ENCODE results near the gene GALNT18. TPM values are rescaled to one million over a fixed set of nuclear protein-coding genes. Genes with fewer than 3 reads are reported as not detected.

The GALNT18 gene
- total RNA-seq, 1 donor from 2014 or later, result 22.1 TPM

DNA sequence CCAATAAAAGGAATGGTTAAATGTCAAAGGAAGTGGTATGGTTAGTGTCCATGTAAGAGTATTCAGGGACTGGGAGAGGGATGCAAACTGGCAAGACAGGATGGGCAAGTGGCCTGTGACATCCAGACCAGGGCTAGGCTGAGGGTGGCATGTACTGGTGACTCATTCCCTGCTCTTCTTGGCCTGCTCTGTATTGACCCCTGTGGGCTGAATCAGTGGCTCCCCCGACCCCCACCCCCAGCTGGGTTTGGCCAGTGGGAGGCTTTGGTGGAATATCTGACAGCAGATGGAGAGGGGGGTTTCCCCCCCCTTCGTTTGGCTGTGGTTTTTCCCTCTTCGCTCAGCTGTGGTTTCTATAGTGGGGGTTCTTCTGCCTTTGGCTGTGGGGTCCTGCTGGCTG lies 356.5 kb downstream of the GALNT18 start:
- no peaks in the 10 kb centered on the region for H3K9me3 ChIP-seq
- no peak overlapping the region for H3K4me3 ChIP-seq
- TF ChIP-seq POLR2A (IDR thresholded peaks at IDR 0.05), result no peak
- DNase-seq (ENCODE audit: extremely low spot score in 2 of 2), result no peak
- no peaks in the 10 kb centered on the region for H3K4me1 ChIP-seq
- H3K27ac ChIP-seq, result no peak overlapping the region
- H3K27me3 ChIP-seq, result no peaks in the 10 kb centered on the region
- intact Hi-C loops (cut with DNase I), result no loop called here
- no peaks in the 10 kb centered on the region for H3K36me3 ChIP-seq

GRCh38 chr11:11263238-11264005 lies 358.4 kb downstream of the GALNT18 start:
- Histone ChIP-seq H3K9me3 (no peaks in the 10 kb centered on the region), H3K27me3 (no peaks in the 10 kb centered on the region), H3K4me3 (no peak overlapping the region), H3K27ac (no peak overlapping the region), H3K36me3 (no peaks in the 10 kb centered on the region), H3K4me1 (no peaks in the 10 kb centered on the region)
- TF ChIP-seq, protein P1, sequence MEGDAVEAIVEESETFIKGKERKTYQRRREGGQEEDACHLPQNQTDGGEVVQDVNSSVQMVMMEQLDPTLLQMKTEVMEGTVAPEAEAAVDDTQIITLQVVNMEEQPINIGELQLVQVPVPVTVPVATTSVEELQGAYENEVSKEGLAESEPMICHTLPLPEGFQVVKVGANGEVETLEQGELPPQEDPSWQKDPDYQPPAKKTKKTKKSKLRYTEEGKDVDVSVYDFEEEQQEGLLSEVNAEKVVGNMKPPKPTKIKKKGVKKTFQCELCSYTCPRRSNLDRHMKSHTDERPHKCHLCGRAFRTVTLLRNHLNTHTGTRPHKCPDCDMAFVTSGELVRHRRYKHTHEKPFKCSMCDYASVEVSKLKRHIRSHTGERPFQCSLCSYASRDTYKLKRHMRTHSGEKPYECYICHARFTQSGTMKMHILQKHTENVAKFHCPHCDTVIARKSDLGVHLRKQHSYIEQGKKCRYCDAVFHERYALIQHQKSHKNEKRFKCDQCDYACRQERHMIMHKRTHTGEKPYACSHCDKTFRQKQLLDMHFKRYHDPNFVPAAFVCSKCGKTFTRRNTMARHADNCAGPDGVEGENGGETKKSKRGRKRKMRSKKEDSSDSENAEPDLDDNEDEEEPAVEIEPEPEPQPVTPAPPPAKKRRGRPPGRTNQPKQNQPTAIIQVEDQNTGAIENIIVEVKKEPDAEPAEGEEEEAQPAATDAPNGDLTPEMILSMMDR (IDR thresholded peaks at IDR 0.05), result no peak
- no peak for TF ChIP-seq POLR2AphosphoS5 (IDR thresholded peaks at IDR 0.05; ENCODE audit: insufficient read depth in 1 of 2, low read depth in 1 of 2)
- TF ChIP-seq POLR2A (IDR thresholded peaks at IDR 0.05), result no peak
- intact Hi-C loops (cut with DNase I), result no loop called here
- DNase-seq (ENCODE audit: extremely low spot score in 2 of 2), result no peak

DNA sequence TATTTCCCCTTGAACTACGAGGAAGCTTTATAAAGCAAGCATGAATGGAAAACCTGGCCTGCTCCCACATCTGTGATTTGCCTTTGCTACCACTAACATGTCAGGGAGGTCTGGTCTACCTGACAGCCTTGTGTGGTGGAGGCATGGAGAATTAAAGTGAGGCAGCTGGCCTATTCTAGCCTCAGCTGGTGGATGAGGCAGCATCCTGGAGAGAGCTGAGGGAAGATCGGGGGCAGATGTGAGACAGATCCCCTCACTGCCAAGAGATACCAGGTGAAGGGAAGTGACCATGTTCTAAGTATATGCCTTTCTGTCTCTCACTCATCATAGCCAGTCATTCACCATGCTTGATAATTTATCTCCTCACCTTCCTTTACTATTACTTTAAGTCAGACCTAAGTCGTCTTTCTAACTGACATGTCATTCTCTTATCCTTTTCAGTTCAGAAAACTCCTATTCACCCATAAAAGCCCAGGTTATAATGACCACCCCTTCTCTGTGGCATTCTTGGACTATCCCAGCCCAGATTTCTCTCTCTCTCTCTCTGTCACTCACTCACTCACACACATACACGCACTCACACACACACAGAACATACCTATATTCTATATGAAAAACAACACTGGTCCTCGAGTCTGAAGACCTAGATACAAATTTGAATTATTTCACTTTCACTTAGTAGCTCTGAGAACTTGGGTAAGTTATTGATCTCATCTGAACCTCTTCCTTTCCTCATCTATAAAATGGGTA lies 359.5 kb downstream of the GALNT18 start:
- Histone ChIP-seq H3K9me3 (no peaks in the 10 kb centered on the region), H3K36me3 (no peaks in the 10 kb centered on the region), H3K4me1 (no peaks in the 10 kb centered on the region), H3K27me3 (no peaks in the 10 kb centered on the region), H3K4me3 (no peak overlapping the region), H3K27ac (no peak overlapping the region)
- intact Hi-C loops (cut with DNase I), result no loop called here
- TF ChIP-seq POLR2AphosphoS5 (IDR thresholded peaks at IDR 0.05; ENCODE audit: insufficient read depth in 1 of 2, low read depth in 1 of 2), result no peak
- TF ChIP-seq, protein P1 (IDR thresholded peaks at IDR 0.05), result no peak
- TF ChIP-seq POLR2A (IDR thresholded peaks at IDR 0.05), result no peak
- DNase-seq (ENCODE audit: extremely low spot score in 2 of 2), result no peak

DNA sequence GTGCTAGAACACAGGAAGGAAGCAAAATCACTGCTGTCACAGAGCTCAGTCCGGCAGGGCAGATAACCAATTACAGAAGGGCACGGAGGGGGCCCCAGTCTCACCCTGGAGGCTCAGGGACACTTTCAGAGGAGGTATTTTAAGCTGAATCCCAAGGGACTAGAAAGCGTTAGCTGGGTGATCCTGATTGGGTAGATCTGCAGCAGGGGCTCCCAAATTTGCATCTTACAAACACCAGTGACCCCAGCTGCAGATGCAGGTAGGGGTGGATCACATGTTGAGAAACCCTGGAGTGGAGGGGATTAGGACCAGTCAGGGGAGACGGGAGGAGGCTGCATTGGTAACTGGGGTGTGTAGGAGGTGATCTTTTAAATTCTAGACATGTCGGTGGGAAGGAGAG lies 360.2 kb downstream of the GALNT18 start:
- Histone ChIP-seq H3K27me3 (no peaks in the 10 kb centered on the region), H3K9me3 (no peaks in the 10 kb centered on the region), H3K4me3 (no peak overlapping the region), H3K4me1 (no peaks in the 10 kb centered on the region), H3K27ac (no peak overlapping the region), H3K36me3 (no peaks in the 10 kb centered on the region)
- DNase-seq (ENCODE audit: extremely low spot score in 2 of 2), result no peak
- intact Hi-C loops (cut with DNase I), result no loop called here
- TF ChIP-seq POLR2A (IDR thresholded peaks at IDR 0.05) (no peak), POLR2AphosphoS5 (IDR thresholded peaks at IDR 0.05; ENCODE audit: insufficient read depth in 1 of 2, low read depth in 1 of 2) (no peak)
- TF ChIP-seq, protein P1 (IDR thresholded peaks at IDR 0.05), result no peak

- no peak for DNase-seq (ENCODE audit: extremely low spot score in 2 of 2)
- Histone ChIP-seq H3K9me3 (no peaks in the 10 kb centered on the region), H3K27ac (no peak overlapping the region), H3K4me1 (no peaks in the 10 kb centered on the region), H3K4me3 (no peak overlapping the region), H3K36me3 (no peaks in the 10 kb centered on the region), H3K27me3 (no peaks in the 10 kb centered on the region)
- TF ChIP-seq, protein P1 (IDR thresholded peaks at IDR 0.05), result no peak
- no peak for TF ChIP-seq POLR2AphosphoS5 (IDR thresholded peaks at IDR 0.05; ENCODE audit: insufficient read depth in 1 of 2, low read depth in 1 of 2)
- intact Hi-C loops (cut with DNase I), result no loop called here
These were observed 360.9 kb downstream of the GALNT18 start for GRCh38 chr11:11260903-11261302.
